Activated naive CD8-positive, alpha-beta T cell treated with anti-CD3 and anti-CD28 coated beads, Interleukin-2, amount 10 ng/mL, durations not matched to agents 7 days and 5 days (primary cell): ENCODE measurements around the gene DNAJC6. TPM values are rescaled to one million over a fixed set of nuclear protein-coding genes. Genes with fewer than 3 reads are reported as not detected.

ENCODE experiments used
- ATAC-seq: fragments of 150-1000 bp; cut with Tn5 transposase; one replicate; pipeline ENCODE4 v1.10.0; 2021; ENCODE audit warnings: low read depth, moderate library complexity
- POLR2A ChIA-PET: fragments of 350-600 bp; sonication (Branson Sonifier 250); formaldehyde crosslinking; loops from one replicate; lab custom pipeline; 2021; ENCODE audit warnings: antibody characterized with exemption; lab: Charles Lee
- DNase-seq: peaks from one replicate; pipeline ENCODE4 v3.0.0; 2021
- H3K27ac Mint-ChIP-seq: one replicate; pipeline ENCODE4 v1.8.0; 2022; ENCODE audit warnings: mild to moderate bottlenecking, mixed read lengths
- H3K27me3 Mint-ChIP-seq: one replicate; pipeline ENCODE4 v1.8.0; 2022; ENCODE audit warnings: mild to moderate bottlenecking, moderate library complexity, mixed read lengths
- H3K36me3 Mint-ChIP-seq: one replicate; pipeline ENCODE4 v1.8.0; 2021; ENCODE audit warnings: mild to moderate bottlenecking, mixed read lengths
- H3K4me1 Mint-ChIP-seq: one replicate; pipeline ENCODE4 v1.8.0; 2021; ENCODE audit warnings: mixed read lengths
- H3K4me3 Mint-ChIP-seq: one replicate; pipeline ENCODE4 v1.8.0; 2022; ENCODE audit warnings: mild to moderate bottlenecking, moderate library complexity, mixed read lengths
- H3K9me3 Mint-ChIP-seq: one replicate; pipeline ENCODE4 v1.8.0; 2021; ENCODE audit warnings: mixed read lengths
- total RNA-seq, 2 experiments: library from RNA; stranded (reverse); gene quantifications; one replicate each; pipeline ENCODE4 v1.2.3, GENCODE V29; 2021

The DNAJC6 gene
- total RNA-seq, 2 experiments from 2014 or later, result 3.3 to 4.0 TPM

- Mint-ChIP-seq H3K27me3 (peaks cover 4% of the 10 kb centered on the region), H3K36me3 (peaks cover 18% of the 10 kb centered on the region), H3K27ac (no peak overlapping the region), H3K9me3 (no peaks in the 10 kb centered on the region), H3K4me1 (peaks cover 11% of the 10 kb centered on the region), H3K4me3 (no peak overlapping the region)
- DNase-seq (no peak), ATAC-seq (no peak)
- POLR2A ChIA-PET, result no interaction called here
Measured at GRCh38 chr1:65422241-65423203, 113.2 kb downstream of the DNAJC6 start.

GRCh38 chr1:65423884-65424572, 114.7 kb downstream of the DNAJC6 start:
- H3K9me3 Mint-ChIP-seq, result no peaks in the 10 kb centered on the region
- no peak for ATAC-seq
- DNase-seq, result no peak
- H3K36me3 Mint-ChIP-seq, result peaks cover 20% of the 10 kb centered on the region
- POLR2A ChIA-PET, result no interaction called here
- no peaks in the 10 kb centered on the region for H3K27me3 Mint-ChIP-seq
- no peak overlapping the region for H3K4me3 Mint-ChIP-seq
- peaks cover 9% of the 10 kb centered on the region for H3K4me1 Mint-ChIP-seq
- H3K27ac Mint-ChIP-seq, result no peak overlapping the region

- Mint-ChIP-seq H3K36me3 (peaks cover 21% of the 10 kb centered on the region), H3K27ac (no peak overlapping the region), H3K4me1 (peaks cover 7% of the 10 kb centered on the region), H3K4me3 (no peak overlapping the region), H3K9me3 (no peaks in the 10 kb centered on the region), H3K27me3 (no peaks in the 10 kb centered on the region)
- POLR2A ChIA-PET, result no interaction called here
- ATAC-seq (no peak), DNase-seq (no peak)
Measured at GRCh38 chr1:65424573-65424889, 115.2 kb downstream of the DNAJC6 start.

- DNase-seq (no peak), ATAC-seq (no peak)
- H3K4me3 Mint-ChIP-seq, result no peak overlapping the region
- H3K36me3 Mint-ChIP-seq, result peaks cover 24% of the 10 kb centered on the region
- H3K4me1 Mint-ChIP-seq, result peaks cover 8% of the 10 kb centered on the region
- no peak overlapping the region for H3K27ac Mint-ChIP-seq
- no peaks in the 10 kb centered on the region for H3K27me3 Mint-ChIP-seq
- POLR2A ChIA-PET, result no interaction called here
- H3K9me3 Mint-ChIP-seq, result no peaks in the 10 kb centered on the region
Measured at GRCh38 chr1:65425006-65425405, 115.7 kb downstream of the DNAJC6 start.

GRCh38 chr1:65425697-65426096, 116.4 kb downstream of the DNAJC6 start:
- Mint-ChIP-seq H3K4me3 (no peak overlapping the region), H3K27ac (no peak overlapping the region), H3K27me3 (no peaks in the 10 kb centered on the region)

GRCh38 chr1:65429078-65429477, 119.7 kb downstream of the DNAJC6 start:
- no peak for ATAC-seq
- no peak overlapping the region for H3K27ac Mint-ChIP-seq
- no peaks in the 10 kb centered on the region for H3K9me3 Mint-ChIP-seq
- no peak for DNase-seq
- POLR2A ChIA-PET, result no interaction called here
- no peaks in the 10 kb centered on the region for H3K27me3 Mint-ChIP-seq
- H3K4me1 Mint-ChIP-seq, result peaks cover 10% of the 10 kb centered on the region
- H3K36me3 Mint-ChIP-seq, result peaks cover 26% of the 10 kb centered on the region
- no peak overlapping the region for H3K4me3 Mint-ChIP-seq

More at GRCh38 chr1:65425697-65426096, 116.4 kb downstream of the DNAJC6 start:
- DNase-seq (no peak), ATAC-seq (no peak)
- H3K4me1 Mint-ChIP-seq, result peaks cover 8% of the 10 kb centered on the region
- no peaks in the 10 kb centered on the region for H3K9me3 Mint-ChIP-seq
- POLR2A ChIA-PET, result no interaction called here
- peaks cover 25% of the 10 kb centered on the region for H3K36me3 Mint-ChIP-seq

GRCh38 chr1:65429806-65430205, 120.5 kb downstream of the DNAJC6 start:
- DNase-seq (no peak), ATAC-seq (no peak)
- H3K36me3 Mint-ChIP-seq, result peaks cover 24% of the 10 kb centered on the region
- H3K27ac Mint-ChIP-seq, result no peak overlapping the region
- H3K4me3 Mint-ChIP-seq, result no peak overlapping the region
- peaks cover 8% of the 10 kb centered on the region for H3K4me1 Mint-ChIP-seq
- POLR2A ChIA-PET, result no interaction called here
- no peaks in the 10 kb centered on the region for H3K27me3 Mint-ChIP-seq
- H3K9me3 Mint-ChIP-seq, result no peaks in the 10 kb centered on the region

- no peak overlapping the region for H3K4me3 Mint-ChIP-seq
- peaks cover 9% of the 10 kb centered on the region for H3K4me1 Mint-ChIP-seq
- H3K27me3 Mint-ChIP-seq, result no peaks in the 10 kb centered on the region
- H3K27ac Mint-ChIP-seq, result no peak overlapping the region
- H3K9me3 Mint-ChIP-seq, result no peaks in the 10 kb centered on the region
- peaks cover 15% of the 10 kb centered on the region for H3K36me3 Mint-ChIP-seq
- DNase-seq, result no peak
- ATAC-seq, result peak; percentile 56
- POLR2A ChIA-PET, result no interaction called here
Measured at GRCh38 chr1:65431111-65431705, 121.9 kb downstream of the DNAJC6 start.

- POLR2A ChIA-PET, result no interaction called here
- peaks cover 13% of the 10 kb centered on the region for H3K36me3 Mint-ChIP-seq
- H3K27me3 Mint-ChIP-seq, result no peaks in the 10 kb centered on the region
- no peaks in the 10 kb centered on the region for H3K9me3 Mint-ChIP-seq
- H3K27ac Mint-ChIP-seq, result no peak overlapping the region
- DNase-seq (no peak), ATAC-seq (no peak)
- no peak overlapping the region for H3K4me3 Mint-ChIP-seq
- H3K4me1 Mint-ChIP-seq, result peaks cover 12% of the 10 kb centered on the region
Measured at GRCh38 chr1:65432918-65433317, 123.6 kb downstream of the DNAJC6 start.

GRCh38 chr1:65434255-65434654, 124.9 kb downstream of the DNAJC6 start:
- Mint-ChIP-seq H3K27me3 (no peaks in the 10 kb centered on the region), H3K27ac (no peak overlapping the region), H3K4me1 (peaks cover 10% of the 10 kb centered on the region), H3K4me3 (no peak overlapping the region), H3K36me3 (peaks cover 10% of the 10 kb centered on the region), H3K9me3 (no peaks in the 10 kb centered on the region)
- POLR2A ChIA-PET, result no interaction called here
- DNase-seq (no peak), ATAC-seq (no peak)

- no peak overlapping the region for H3K27ac Mint-ChIP-seq
- DNase-seq (no peak), ATAC-seq (no peak)
- peaks cover 10% of the 10 kb centered on the region for H3K36me3 Mint-ChIP-seq
- H3K4me3 Mint-ChIP-seq, result no peak overlapping the region
- POLR2A ChIA-PET, result no interaction called here
- no peaks in the 10 kb centered on the region for H3K9me3 Mint-ChIP-seq
- H3K4me1 Mint-ChIP-seq, result peaks cover 10% of the 10 kb centered on the region
- H3K27me3 Mint-ChIP-seq, result no peaks in the 10 kb centered on the region
Measured at GRCh38 chr1:65434760-65435159, 125.4 kb downstream of the DNAJC6 start.

GRCh38 chr1:65435987-65436386, 126.6 kb downstream of the DNAJC6 start:
- no peak overlapping the region for H3K4me3 Mint-ChIP-seq
- H3K27me3 Mint-ChIP-seq, result peaks cover 3% of the 10 kb centered on the region
- peaks cover 12% of the 10 kb centered on the region for H3K4me1 Mint-ChIP-seq

GRCh38 chr1:65437616-65438015, 128.3 kb downstream of the DNAJC6 start:
- peaks cover 3% of the 10 kb centered on the region for H3K27me3 Mint-ChIP-seq
- H3K9me3 Mint-ChIP-seq, result no peaks in the 10 kb centered on the region
- H3K4me1 Mint-ChIP-seq, result peaks cover 8% of the 10 kb centered on the region
- DNase-seq (no peak), ATAC-seq (no peak)
- no peak overlapping the region for H3K27ac Mint-ChIP-seq
- no peak overlapping the region for H3K4me3 Mint-ChIP-seq
- H3K36me3 Mint-ChIP-seq, result peaks cover 6% of the 10 kb centered on the region
- POLR2A ChIA-PET, result interaction anchor here (0.5 to 1.6 kb wide), 3 partner anchors 18 to 262 kb away, joined by 3 to 6 read pairs (median 3); no protein-coding TSS in a partner anchor

More at GRCh38 chr1:65435987-65436386, 126.6 kb downstream of the DNAJC6 start:
- DNase-seq (no peak), ATAC-seq (no peak)
- H3K27ac Mint-ChIP-seq, result no peak overlapping the region
- peaks cover 6% of the 10 kb centered on the region for H3K36me3 Mint-ChIP-seq
- POLR2A ChIA-PET, result interaction anchor here (1.6 kb wide), 1 partner anchor 16 kb away, joined by 6 read pairs; no protein-coding TSS in a partner anchor
- no peaks in the 10 kb centered on the region for H3K9me3 Mint-ChIP-seq
